GM23248 (cell line): ENCODE results near the gene TSC22D1.

Source experiments
- EZH2 ChIP-seq: fragments of 200-600 bp; sonication (generic); IDR thresholded peaks from 2 replicates; pipeline ENCODE4 v1.6.1; 2018; ENCODE audit warnings: antibody characterized with exemption, mild to moderate bottlenecking; ENCODE audit not compliant: insufficient read depth, poor library complexity, severe bottlenecking
- EZH2phosphoT487 ChIP-seq: fragments of 200-600 bp; sonication (generic); IDR thresholded peaks from 2 replicates; pipeline ENCODE4 v1.6.1; 2018; ENCODE audit warnings: antibody characterized with exemption, moderate library complexity, mild to moderate bottlenecking, low read depth; ENCODE audit not compliant: insufficient read depth

GRCh38 chr13:44592216-44592847 lies 16.2 kb upstream of the TSC22D1 start:
- TF ChIP-seq EZH2 (no peak), EZH2phosphoT487 (no peak)
